ENCODE measurements around the gene CDH4.

CDH4 gene

DNA sequence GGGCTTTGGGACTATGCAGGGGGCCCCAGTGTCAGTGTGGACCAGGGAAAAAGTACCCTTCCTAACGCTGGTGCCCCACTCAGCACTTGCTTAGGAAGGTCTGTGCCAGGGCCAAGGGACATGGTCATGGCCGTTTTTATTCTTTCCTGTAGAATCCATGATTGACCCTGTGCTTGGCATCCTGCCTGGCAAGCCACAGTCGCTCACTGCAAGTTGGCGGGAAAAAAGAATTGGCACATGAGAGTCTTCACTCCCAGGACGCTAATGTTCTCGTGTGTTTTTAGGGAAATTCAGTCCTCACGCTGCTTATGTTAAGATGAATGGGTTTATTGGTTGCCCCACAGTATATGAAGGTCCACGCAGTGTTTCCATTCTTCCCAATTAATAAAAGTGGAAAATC lies 253.4 kb downstream of the CDH4 start:
- DNase-seq: no peak

DNA sequence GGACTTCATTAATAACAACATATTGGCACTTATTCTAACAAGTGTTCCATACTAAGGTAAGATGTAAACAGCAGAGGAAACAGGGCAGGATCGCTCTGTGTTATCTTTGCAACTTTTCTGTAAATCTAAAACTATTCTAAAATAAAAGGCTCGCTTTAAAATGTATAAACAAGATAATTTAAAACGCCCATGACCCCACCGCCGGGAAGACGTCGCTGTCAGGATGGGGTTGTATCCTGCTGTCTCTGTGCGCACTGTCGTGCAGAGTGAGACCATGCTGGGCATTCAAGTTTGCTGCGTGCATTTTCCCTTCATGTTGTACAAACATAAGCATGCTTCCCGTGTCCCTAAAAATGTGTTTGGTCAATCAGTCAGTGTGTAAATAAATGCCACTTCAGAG lies 255.7 kb downstream of the CDH4 start:
- DNase-seq: no peak

DNA sequence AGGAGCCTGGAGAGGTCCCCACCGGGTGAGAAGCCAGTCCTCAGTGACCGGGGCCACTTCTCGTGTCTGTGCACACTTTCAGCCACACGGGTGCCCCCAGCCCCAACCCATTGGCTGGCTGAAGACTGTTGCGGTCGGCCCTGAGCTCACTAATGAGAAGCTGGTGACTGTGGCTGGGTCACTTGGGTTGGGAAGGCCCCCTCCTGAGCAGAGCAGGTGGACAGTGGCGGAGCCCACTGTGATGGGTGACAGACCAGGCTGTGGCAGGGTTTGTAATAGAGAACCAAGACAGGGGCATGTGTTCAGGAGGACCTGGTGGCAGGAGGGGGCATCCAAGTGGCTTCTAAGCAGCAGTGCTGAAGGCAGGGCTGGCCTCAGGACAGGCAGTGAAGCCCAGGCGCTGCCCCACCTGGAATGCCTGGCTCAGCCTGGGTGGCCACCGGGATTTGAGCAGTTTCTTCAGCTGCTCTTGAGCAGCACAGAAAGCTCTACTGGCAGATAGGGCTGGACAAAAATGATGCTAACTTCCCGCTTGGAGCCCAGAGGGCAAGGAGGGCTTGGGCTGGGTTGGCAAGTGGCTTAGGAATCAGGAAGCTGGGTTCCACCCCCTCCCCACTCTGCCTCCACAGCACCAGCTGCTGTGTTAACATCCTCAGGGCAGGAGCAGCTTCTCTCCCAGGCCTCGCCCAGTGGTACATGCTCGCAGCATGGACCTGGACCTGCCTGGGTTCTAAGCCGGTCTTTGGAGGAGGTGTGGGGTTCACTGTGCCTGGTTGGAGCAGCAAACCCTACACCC lies 256.4 kb downstream of the CDH4 start:
- DNase-seq: no peak

DNA sequence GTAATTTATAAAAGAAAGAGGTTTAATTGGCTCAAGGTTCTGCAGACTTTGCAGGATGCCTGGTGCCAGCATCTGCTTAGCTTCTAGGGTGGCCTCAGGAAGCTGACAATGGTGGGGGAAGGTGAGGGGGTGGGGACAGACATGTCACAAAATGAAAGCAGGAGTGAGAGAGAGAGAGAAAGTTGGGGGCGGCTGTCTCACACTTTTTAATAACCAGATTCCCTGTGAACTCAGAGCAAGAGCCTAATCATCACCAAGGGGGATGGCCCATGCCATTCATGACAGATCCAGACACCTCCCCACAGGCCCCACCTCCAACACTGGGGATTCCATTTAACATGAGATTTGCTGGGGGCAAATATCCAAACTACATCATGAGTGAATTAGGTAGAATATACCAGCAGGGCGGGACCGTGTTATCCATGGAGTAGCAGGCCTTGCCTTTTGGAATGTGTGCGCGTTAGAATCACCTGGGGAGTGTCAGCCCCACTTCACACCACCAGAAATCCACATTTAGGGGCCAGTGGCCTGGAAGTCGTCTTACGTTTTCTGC lies 258.8 kb downstream of the CDH4 start:
- no peak for DNase-seq

DNA sequence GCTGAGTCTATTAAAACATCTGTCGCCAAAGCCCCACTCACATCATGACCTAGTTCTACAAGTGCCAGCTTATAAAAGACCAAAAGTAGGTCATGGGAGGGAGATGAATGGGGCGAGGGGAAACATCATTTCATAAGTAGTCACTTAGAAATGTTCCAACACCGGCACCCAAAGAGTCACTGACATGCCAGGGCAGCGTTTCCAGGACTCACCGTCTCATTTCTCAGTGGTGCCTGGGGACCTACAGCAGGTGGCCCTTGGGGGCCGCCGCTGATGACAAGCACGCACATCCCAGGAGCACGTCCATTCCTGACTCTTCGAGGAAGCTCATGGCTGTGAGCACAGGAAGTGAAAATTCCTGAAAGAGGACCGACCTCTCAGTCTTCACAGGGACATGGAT lies 260.4 kb downstream of the CDH4 start:
- no peak for DNase-seq

DNA sequence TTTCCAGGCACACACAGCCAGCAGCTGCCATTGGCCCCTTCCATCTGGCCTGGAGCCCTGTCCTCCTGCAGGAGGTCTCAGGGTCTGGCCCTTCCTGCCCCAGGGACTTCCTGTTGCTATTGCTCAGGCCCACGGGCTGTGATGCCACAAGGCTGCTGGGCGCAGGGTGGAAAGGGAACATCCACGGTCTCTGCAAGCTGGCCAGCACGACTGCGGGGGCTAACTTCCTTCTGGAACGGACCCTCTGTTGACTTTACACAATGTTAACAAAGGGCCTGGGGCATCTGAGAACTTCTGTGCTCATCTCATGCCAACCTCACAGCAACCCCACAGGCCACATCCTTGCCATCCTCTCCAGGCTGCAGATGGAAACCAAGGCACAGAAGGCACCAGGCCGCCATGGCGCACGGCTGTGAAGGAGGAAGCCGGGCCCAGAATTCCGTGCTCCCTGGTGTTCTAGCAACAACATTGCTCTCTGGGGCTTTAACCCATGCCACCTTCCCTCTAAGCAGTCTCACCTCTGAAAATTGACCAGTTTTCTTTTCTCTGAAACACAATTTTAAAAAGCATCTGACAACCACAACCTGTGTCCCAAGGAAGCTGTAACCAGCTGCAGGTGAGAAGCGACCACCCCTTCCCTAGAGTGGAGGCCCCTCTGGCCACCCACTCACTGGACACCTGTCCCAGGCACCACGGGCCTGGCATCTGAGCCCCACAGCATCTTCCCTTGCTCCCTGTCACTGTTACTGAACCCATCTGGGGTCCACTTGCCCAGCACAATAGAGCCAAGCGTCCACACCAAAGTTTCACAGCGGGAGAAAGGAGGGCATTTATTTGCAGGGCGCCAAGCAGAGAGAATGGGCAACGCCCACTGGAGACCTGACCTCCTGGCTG lies 261.3 kb downstream of the CDH4 start:
- no peak for DNase-seq

DNA sequence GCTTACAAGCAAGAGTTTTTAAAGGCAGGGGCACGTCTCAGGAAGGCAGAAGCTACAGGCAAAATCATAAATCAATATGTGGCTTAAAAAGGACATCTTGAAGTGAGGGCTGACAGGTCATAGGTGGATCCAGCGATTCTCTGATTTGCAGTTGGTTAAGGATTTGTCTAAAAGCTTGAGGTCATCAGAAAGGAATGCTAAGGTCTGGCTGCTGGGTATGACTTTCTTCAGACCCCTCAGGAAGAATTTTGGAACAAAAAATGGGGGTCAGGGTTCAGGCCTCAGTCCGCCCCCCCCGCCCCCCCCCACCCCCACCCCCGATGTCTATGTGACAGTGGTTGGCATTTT lies 261.9 kb downstream of the CDH4 start:
- DNase-seq: no peak

DNA sequence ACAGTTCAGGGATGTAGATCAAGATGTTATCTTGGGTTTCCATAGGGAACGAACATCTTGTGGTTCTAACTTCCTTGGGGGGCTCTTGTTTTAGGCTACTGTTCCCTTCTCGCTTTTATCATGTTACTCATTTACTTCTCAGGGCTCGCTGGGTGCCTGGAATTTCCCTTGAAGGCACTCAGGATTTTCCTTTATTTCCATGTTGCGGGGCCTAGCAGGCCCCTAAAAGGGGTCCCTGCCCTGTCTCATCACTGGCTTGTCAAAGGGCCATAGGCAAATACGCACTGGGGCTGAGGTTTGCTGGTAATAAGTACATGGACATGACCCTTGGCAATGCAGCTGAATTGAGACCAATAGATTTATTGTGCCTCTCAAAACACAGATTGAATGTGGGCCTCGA lies 262.3 kb downstream of the CDH4 start:
- DNase-seq: no peak

DNA sequence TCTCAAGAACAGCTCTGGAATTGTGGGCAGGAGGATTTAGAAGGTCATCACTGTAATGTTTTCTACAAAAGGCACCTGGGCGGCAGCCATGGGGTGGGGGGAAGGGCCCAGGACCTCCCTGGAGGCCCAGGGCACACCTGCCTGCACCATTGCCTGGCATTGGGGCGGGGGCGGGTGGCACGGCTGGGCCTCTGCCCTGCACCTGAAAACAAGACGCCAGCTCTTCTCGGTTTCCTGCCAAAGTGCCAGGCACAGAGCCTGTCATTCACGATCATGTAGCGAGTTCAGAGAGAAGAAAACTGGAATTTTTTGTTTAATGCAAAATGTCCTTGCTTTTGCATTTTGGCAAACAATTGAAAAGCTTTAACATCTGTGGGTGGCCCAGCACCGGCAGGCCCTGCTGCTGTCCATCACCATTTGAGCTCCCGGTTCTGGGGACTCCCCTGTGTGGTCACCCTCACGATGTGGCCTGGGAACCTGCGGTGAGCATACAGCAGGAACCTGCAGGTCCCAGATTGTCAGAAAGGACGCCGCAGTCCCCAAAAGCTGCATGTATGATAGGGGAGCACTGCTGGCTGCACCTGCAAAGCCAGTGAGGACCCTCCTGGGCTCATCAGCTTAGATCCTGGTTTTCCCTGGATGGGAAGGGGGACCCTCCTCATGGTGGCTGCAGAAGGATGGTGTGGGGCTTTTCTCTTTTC lies 262.9 kb downstream of the CDH4 start:
- no peak for DNase-seq

DNA sequence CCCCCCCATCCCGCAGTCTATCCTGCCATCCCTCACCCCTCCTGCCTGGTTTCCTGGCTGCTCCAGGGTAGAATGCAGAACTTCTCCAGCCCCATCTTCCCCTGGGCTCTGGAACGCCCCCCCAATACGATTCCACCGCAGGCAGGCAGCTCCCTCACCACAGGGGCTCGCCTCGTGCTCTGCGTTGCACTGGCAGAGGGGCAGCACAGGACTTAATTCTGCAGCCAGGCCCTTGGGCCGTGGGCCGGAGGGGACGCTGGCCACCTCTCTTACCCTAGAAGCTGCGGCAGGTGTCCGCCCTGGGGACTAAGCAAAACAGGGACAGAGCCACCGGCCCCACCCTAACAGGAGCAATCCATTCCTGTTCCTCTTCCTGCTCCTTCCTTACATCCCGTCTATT lies 263.9 kb downstream of the CDH4 start:
- no peak for DNase-seq

DNA sequence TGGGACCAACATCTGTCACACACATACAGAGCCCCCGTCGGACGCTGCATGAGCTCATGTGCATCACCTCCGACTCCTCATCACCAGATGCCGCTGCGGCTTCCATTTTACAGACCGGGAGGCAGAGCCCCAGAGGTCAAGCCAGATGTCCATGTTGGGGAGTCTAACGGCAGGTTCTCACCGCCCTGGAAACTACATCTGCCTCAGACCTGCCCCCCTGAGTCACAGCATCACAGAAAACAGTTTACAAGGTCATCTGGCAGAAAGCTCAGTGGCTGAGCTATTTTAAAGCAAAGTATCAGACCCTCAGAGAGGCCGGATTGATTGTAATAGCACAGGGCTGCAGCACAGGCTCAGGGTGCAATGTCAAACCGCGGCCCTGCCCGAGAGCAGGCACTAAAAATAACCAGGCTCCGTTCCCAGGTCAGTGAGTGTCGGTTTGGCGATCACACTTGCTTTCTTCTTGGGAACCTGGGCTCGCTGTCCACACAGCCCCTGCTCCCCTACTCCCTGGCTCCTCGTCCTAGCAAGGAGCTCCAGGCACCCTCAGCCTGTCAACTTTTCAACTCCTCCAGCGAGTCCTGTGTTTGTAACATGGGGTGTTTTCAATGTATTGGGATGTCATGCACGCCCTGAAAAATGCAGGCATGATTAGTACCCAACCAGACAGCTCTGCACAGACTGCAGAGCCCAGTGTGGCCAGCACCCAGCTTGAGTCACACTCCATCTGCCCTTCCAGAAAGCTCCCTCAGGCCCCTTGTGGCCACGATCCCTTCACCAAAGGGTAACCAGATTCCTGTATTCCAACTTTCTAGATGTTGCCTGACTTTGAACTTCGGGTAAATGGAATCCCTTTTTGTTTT lies 264.5 kb downstream of the CDH4 start:
- DNase-seq: no peak

DNA sequence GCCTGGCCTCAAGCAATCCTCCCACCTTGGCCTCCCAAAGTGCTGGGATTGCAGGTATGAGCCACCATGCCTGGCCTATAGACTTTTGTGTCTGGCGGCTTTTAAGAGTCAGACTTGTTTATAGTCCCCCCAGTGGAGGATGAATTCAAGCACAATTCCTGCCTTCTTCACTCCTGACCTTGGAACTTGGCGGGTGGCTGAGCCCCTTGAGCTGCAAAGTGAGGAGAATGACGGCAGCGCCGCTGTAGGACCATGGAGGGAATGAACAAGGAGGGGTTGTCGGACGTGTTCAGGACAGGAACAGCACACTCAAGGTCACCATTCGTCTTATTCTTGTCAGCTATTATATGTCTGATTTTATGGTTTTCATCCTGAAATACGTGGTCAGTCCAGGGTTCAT lies 265.4 kb downstream of the CDH4 start:
- DNase-seq: no peak

DNA sequence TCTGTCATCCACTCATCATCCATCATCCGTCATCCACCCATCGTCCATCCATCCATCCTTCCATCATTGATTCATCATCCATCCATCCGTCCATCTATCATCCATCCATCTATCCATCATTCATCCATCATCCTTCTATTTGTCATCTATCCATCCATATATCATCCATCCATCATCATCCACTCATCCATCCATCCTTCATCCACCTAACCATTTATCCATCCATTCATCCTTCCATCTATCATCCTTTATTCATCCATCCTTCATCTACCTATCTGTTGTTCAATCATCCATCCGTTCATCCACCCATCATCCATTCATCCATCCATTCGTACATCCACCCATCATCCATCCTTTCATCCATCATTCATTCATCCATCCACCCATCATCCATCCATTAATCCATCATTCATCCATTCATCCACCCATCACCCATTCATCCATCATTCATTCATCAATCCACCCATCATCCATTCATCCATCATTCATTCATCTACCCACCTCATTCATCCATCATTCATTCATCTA lies 266.4 kb downstream of the CDH4 start:
- DNase-seq: no peak

DNA sequence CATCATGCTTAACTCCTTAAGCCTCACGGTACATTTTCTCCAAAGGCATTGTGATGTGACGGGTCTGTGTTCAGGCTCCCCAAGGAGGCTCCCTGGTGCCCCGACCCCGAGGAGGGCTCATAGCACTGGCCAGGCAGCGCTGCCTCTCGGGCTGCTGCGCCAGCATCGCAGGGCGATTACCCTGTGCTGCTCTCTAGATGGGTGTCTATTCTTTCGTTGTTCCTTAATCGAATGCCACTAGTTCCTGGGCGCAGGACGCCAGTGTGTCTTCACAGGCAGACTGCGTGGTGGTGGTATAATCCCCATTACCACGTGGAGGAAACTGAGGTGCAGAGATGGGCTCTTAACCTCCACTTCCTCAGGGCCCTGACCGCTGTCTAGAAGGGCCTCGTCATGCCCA lies 267.4 kb downstream of the CDH4 start:
- DNase-seq: no peak

DNA sequence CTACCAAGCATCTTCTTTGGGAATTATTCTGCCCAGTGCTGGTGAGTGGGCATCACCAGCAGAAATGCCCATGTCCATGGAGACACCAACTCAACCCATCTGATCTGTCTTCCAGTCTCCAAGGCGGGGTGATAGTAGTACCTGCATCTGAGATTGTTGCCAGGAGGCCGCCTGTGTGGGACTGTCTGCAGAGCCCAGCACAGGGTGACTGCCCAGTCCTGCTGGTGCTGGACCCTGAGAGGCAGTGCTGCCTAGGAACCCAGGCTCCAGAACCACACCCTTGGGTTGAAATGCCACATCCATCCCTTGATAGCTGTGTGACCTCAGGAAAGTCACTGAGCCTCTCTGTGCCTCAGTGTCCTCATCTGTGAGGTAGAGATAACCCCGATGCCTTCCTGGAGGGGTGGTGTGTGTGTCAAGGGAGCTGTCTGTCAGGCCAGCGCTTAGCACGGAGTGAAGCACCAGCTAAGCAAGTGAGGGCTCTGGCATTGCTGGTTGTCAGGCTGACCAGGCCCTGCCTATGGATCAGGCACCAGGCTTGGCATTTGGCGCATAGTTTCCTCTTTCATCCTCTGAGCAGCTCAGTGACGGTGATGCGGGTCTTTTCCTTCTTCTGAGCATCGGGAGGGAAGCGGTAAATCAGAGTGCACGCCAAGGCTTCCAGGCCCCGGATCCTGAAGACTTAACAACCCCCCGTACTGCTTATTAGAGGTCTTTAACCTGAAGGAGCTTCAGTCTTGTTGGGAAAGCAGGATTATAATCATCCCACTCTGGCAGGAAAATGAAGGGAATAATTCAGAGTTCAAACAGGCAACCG lies 268.2 kb downstream of the CDH4 start:
- no peak for DNase-seq

DNA sequence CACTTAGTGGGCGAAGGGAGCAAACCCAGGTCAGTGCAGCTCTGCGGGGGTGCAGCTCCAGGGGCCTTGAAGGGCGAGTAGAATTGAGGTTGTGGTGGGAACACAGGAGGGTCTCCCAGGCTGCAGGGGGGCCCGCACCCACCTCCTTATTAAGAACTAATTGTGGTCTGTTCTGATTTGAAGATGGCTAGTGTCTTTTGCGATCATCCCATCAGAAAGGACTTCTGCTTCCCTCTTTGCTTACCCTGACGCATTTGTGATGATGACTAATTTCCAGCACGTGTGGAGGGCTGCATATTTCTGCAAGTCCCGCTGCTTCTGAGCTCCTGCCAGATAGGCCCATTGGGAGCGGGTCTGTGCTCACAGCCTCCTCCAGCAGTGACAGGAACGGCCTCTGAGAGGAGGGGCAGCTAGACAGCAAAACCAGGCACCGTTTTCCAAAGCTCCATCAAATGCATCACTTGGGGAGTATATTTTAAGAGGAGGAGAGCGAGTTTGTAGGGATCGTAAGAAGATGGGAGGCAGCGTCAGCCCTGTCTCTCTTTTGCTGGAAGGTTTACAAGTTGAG lies 268.9 kb downstream of the CDH4 start:
- DNase-seq: no peak

DNA sequence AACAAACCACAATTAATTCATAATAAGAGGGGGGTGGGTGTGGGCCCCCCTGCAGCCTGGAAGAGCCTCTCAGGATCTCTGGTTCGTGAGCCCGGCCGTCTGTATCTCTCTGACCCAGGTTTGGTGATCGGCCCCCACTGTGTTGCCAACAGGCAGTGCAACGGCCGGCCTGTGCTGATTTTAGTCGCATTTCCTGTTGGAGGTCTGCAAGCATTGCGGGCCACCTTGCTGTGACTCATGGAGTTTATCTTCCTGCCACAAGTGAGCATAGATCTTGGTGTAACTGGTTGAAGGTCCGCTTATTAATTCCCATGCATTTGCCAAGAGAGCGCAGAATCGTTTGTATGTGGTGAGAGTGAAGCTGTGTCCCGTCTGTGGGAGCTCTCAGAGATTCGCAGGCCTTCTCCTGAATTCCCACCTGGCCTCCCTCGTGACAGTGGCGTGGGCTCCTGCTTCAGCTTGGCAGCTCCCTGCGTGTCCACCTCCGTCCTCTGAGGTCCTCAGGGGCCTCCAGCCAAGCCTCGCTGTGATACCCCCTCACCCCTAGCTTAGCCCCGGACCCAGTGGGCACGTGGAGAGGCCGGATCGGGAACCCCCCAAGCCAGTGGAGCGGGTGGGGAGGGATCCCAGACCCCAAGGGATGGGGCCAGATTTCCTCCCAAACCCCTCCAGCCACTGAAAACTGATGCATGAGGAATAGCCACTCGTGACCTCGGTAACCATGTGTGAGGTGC lies 269.8 kb downstream of the CDH4 start:
- no peak for DNase-seq

DNA sequence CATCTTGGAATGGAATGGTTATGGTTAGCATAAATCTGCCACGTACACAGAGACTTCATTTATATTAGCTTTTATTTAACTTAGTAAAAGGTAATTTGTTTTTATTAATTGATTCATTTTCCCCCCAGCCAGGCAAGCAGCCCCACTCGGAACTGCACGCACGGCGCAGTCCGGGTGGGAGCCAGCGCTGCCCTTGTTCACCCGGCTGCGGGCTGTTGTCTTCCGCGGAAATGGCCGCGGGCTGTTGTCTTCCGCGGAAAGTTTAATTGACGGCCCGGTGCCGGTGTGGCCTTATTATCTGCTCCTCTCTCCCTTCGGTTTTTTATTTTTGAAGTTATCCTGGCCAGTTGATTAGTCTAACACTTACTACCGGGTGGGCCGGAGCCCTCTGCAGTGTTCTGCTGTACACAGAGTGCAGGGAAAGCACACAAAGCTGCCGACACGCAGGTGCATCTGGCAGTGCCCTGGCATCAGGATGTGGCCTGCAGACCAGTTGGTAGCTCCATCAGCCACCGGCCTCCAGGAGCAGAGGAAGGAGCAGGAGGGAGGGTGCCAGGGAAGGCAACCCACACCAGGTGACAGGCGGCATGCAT lies 270.5 kb downstream of the CDH4 start:
- no peak for DNase-seq

DNA sequence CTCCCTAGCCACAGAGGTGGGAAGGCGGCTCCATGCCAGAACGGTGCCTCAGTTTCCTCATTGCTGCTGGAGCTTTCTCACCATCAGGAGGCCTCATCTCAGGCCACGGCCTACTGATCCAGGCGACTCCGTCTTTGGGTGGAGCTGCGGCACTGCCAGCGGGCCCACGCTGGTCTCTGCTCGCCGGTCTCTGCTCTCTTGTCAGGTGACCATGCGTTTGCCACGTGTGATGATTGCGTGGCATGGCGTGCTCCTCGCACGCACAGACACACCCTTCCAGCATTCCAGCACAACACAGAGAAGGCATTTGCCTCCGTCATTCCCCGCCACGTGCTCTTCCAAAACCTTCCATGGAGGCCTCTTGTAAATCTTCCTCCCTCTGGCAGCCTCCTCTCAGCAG lies 271.1 kb downstream of the CDH4 start:
- no peak for DNase-seq

Data from activated CD8-positive, alpha-beta memory T cell treated with anti-CD3 and anti-CD28 coated beads for 24 hours (primary cell).